Heart left ventricle (tissue), 13 donors: Measurements from ENCODE around the gene FAM227B.

ENCODE experiments used
- CTCF ChIP-seq, 12 donors: fragments of 200-600 bp; sonication (generic) in 4 of 12; IDR thresholded peaks; one replicate each; pipeline versions ENCODE4 v1.5.0 to v1.8.0; 2018 to 2022; ENCODE audit warnings: antibody characterized with exemption in 12 of 12, mild to moderate bottlenecking in 5 of 12
- POLR2A ChIP-seq, 2 donors: fragments of 450-650 bp; IDR thresholded peaks; one replicate each; pipeline ENCODE4 v1.6.1; 2017; ENCODE audit warnings: antibody characterized with exemption in 2 of 2, mild to moderate bottlenecking in 2 of 2, moderate library complexity in 2 of 2
- donor health status: ischemic (EF 13 %, LVEDD 7.1; RV severe dilation, severe dysfunction).
- donor health status: DM: no; HTN: yes; CAD: no.
- donor health status: DM: no; HTN: no; CAD: no.
- donor health status: ischemic (EF 25% LVEDD 6.9; RV normal size, moderate dysfunction).
- donor health status: ischemic (EF 25% LVEDD 5.7; RV mildly dilated, moderate dysfunction).
- donor health status: ischemic (EF 35%, LVEDD 5.7; RV mildly dilated, moderate dysfunction).
- donor health status: nonischemic (EF 11% LVEDD 7.7; RV severe dilation, severe dysfunction).
- donor health status: DM: yes; HTN: yes; CAD: no.
- donor health status: PGD.
- donor health status: ischemic (EF 29% LVEDD 5.4; RV normal size, mild dysfunction).
- donor health status: nonischemic (EF 23%, LVEDD 6.1; RV moderate dilation, normal function).

- TF ChIP-seq CTCF (IDR thresholded peaks at IDR 0.05) (no peak), POLR2A (IDR thresholded peaks at IDR 0.05) (no peak)
Measured at GRCh38 chr15:49320351-49320750, 300.3 kb downstream of the FAM227B start.
